Endothelial cell of umbilical vein (primary cell): ENCODE measurements around the gene MYO5B. TPM values are rescaled to one million over a fixed set of nuclear protein-coding genes. Genes with fewer than 3 reads are reported as not detected.

ENCODE experiments used
- BruUV-seq: library from RNA; stranded (reverse); fragments of 400-500 nt; replicated peaks from 2 replicates; lab custom pipeline; 2021; lab: Mats Ljungman, UMichigan
- CTCF ChIA-PET: fragments of 300-600, 350-600 bp; sonication (Branson Sonifier 250); formaldehyde crosslinking; loops from one replicate; lab custom pipeline; 2021; ENCODE audit warnings: antibody characterized with exemption, inconsistent platforms; lab: Charles Lee
- POLR2A ChIA-PET: fragments of 300-600, 350-600 bp; sonication (Branson Sonifier 250); formaldehyde crosslinking; loops from one replicate; lab custom pipeline; 2021; ENCODE audit warnings: antibody characterized with exemption, inconsistent platforms; lab: Charles Lee
- DNase-seq: peaks from one replicate; pipeline ENCODE4 v3.0.0-alpha.2; 2011; ENCODE audit warnings: low read depth, low spot score
- FAIRE-seq: peaks from 2 replicates; lab custom pipeline; 2011; peaks lifted over from hg19 to GRCh38; lab: Jason Lieb, UNC
- H2AFZ ChIP-seq: 2 replicates; pipeline ENCODE4 v1.6.0; 2012; ENCODE audit warnings: low read depth, low read length, control low read depth, inconsistent platforms
- H3K27ac ChIP-seq: 2 replicates; pipeline ENCODE4 v1.5.1; 2011; ENCODE audit warnings: low read depth, mild to moderate bottlenecking, control low read depth, low read length, moderate library complexity; ENCODE audit not compliant: insufficient read depth
- H3K27me3 ChIP-seq, 2 experiments: 2 replicates each; pipeline versions ENCODE4 v1.6.0 to v1.6.1; 2011; ENCODE audit warnings: low read length in 2 of 2, mixed read lengths in 1 of 2; ENCODE audit not compliant: control insufficient read depth in 2 of 2, insufficient read depth in 2 of 2
- H3K36me3 ChIP-seq, 2 experiments: 2 replicates in 1 of 2; 3 replicates in 1 of 2; pipeline ENCODE4 v1.5.1; 2011; ENCODE audit warnings: low read length in 2 of 2, mild to moderate bottlenecking in 1 of 2, moderate library complexity in 1 of 2; ENCODE audit not compliant: control insufficient read depth in 2 of 2, insufficient read depth in 2 of 2; ENCODE audit errors: extremely low read depth in 1 of 2
- H3K4me1 ChIP-seq: 3 replicates; pipeline ENCODE4 v1.5.1; 2011; ENCODE audit warnings: mild to moderate bottlenecking, low read length; ENCODE audit not compliant: control insufficient read depth, insufficient read depth; ENCODE audit errors: extremely low read depth
- H3K4me2 ChIP-seq: 2 replicates; pipeline ENCODE4 v1.6.1; 2011; ENCODE audit warnings: low read length, control low read depth, mixed read lengths; ENCODE audit not compliant: insufficient read depth
- H3K4me3 ChIP-seq, 3 experiments: fragments of 200-600 bp in 1 of 3; sonication (generic), shearing (Covaris generic) in 1 of 3; replicated peaks in 1 of 3; 2 replicates each; pipeline ENCODE4 v1.5.1; 2011 to 2016; ENCODE audit warnings: control low read depth in 3 of 3, low read length in 3 of 3, mild to moderate bottlenecking in 2 of 3, inconsistent platforms in 1 of 3, low read depth in 1 of 3, moderate library complexity in 1 of 3; ENCODE audit not compliant: insufficient read depth in 1 of 3
- H3K79me2 ChIP-seq: 2 replicates; pipeline ENCODE4 v1.6.0; 2012; ENCODE audit warnings: low read length, inconsistent platforms; ENCODE audit not compliant: control insufficient read depth, insufficient read depth
- H3K9ac ChIP-seq: replicated peaks from 2 replicates; pipeline ENCODE3; 2011; ENCODE audit warnings: low read length, control low read depth; ENCODE audit not compliant: insufficient read depth; ENCODE audit errors: extremely low read depth
- H3K9me1 ChIP-seq: replicated peaks from 3 replicates; pipeline ENCODE4 v1.6.0; 2011; ENCODE audit warnings: mild to moderate bottlenecking, low read length; ENCODE audit not compliant: control insufficient read depth, insufficient read depth; ENCODE audit errors: extremely low read depth
- H3K9me3 ChIP-seq: replicated peaks from 2 replicates; pipeline ENCODE4 v1.5.1; 2012; ENCODE audit warnings: low read length, inconsistent platforms; ENCODE audit not compliant: control insufficient read depth, insufficient read depth
- H4K20me1 ChIP-seq: replicated peaks from 2 replicates; pipeline ENCODE3; 2011; ENCODE audit warnings: mild to moderate bottlenecking, low read length; ENCODE audit not compliant: control insufficient read depth, insufficient read depth; ENCODE audit errors: extremely low read depth
- CTCF ChIP-seq, 2 donors: IDR thresholded peaks; 1 replicate in 1 of 2; 2 replicates in 1 of 2; pipeline ENCODE4 v1.5.1; 2011; ENCODE audit warnings: low read length in 2 of 2, mild to moderate bottlenecking in 2 of 2, moderate library complexity in 2 of 2, control low read depth in 1 of 2, inconsistent platforms in 1 of 2, low read depth in 1 of 2; ENCODE audit not compliant: insufficient read depth in 1 of 2; ENCODE audit errors: extremely low read depth in 1 of 2
- EZH2 ChIP-seq: IDR thresholded peaks from 2 replicates; pipeline ENCODE4 v1.6.1; 2012; ENCODE audit warnings: borderline replicate concordance, low read depth, mild to moderate bottlenecking, moderate library complexity, low read length, inconsistent platforms; ENCODE audit not compliant: severe bottlenecking
- FOS ChIP-seq: IDR thresholded peaks from 2 replicates; pipeline ENCODE4 v1.6.1; 2011; ENCODE audit warnings: mild to moderate bottlenecking, low read length, moderate library complexity, borderline replicate concordance; ENCODE audit not compliant: insufficient read depth
- GATA2 ChIP-seq: IDR thresholded peaks from 2 replicates; pipeline ENCODE4 v1.7.0; 2011; ENCODE audit warnings: low read depth, mild to moderate bottlenecking, moderate library complexity, mixed read lengths, low read length; ENCODE audit not compliant: insufficient read length, insufficient read depth
- JUN ChIP-seq: IDR thresholded peaks from 2 replicates; pipeline ENCODE4 v1.6.1; 2011; ENCODE audit warnings: borderline replicate concordance, low read depth; ENCODE audit not compliant: insufficient read length, insufficient read depth
- MYC ChIP-seq: IDR thresholded peaks from one replicate; pipeline ENCODE4 v1.6.1; 2011; ENCODE audit warnings: mild to moderate bottlenecking, low read depth, low read length
- POLR2A ChIP-seq: IDR thresholded peaks from 2 replicates; pipeline ENCODE4 v1.6.1; 2012; ENCODE audit warnings: low read depth, mild to moderate bottlenecking, control low read depth, low read length
- POLR2AphosphoS5 ChIP-seq: IDR thresholded peaks from 2 replicates; pipeline ENCODE4 v1.6.1; 2012; ENCODE audit warnings: low read depth, mild to moderate bottlenecking, control low read depth, low read length, moderate library complexity; ENCODE audit not compliant: insufficient read depth
- dilution Hi-C: fragments of 300-500 bp; cut with MboI; formaldehyde crosslinking; loops from one replicate; pipeline ENCODE4 v1.15.0; 2019; ENCODE audit warnings: low sequenced_read_pairs; ENCODE audit not compliant: extremely low pct_ligation_motif_present
- intact Hi-C: fragments of 100-400 bp; cut with micrococcal nuclease; formaldehyde crosslinking; loops from one replicate; pipeline ENCODE4 v1.10.0; 2022
- polyA plus RNA-seq, 4 experiments: library from polyadenylated mRNA; depleted of rRNA in 3 of 4; stranded (reverse) in 3 of 4; unstranded in 1 of 4; fragments of >200 nt; gene quantifications; 2 replicates each; pipeline versions ENCODE4 v1.2.1 to v1.2.3, GENCODE V29; 2011 to 2012; ENCODE audit warnings: missing spikeins in 1 of 4
- total RNA-seq: library from RNA; stranded (reverse); gene quantifications from 2 replicates; pipeline ENCODE4 v1.2.3, GENCODE V29; 2021
- TF ChIP-seq, protein P1 (sequence below): IDR thresholded peaks from 2 replicates; pipeline ENCODE4 v1.6.1; 2011; ENCODE audit not compliant: insufficient read depth, insufficient read length

MYO5B gene
- total and polyA plus RNA-seq, 2 donors (not counting 3 experiments of a cell fraction or from before 2014, with no cell fraction given), result 0.54 to 1.1 TPM

DNA sequence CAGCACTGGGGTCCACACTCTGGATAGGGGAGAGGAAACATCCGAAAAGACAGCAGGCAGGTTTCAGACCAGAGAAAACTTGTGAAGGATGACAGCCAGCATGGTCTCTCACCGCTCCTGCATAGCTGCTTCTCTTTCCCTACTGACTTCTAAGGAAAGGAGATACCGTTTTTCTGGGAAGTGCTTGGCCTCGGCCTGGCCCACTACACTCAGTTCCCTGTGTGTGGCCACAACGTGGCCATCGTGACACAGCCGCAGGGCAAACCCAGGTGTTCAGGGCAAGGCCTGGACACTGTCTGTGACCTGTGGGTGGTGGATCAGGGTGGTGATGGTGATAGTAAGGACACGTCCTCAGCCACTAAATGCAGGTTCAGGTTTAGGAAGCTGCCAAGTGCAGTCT, 347.4 kb downstream of the MYO5B start:
- TF ChIP-seq POLR2A, result no peak
- TF ChIP-seq EZH2, result no peak
- no peak for TF ChIP-seq POLR2AphosphoS5
- TF ChIP-seq, protein P1, sequence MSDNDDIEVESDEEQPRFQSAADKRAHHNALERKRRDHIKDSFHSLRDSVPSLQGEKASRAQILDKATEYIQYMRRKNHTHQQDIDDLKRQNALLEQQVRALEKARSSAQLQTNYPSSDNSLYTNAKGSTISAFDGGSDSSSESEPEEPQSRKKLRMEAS, result no peak
- no peak for TF ChIP-seq JUN
- TF ChIP-seq MYC, result no peak
- no peak for TF ChIP-seq CTCF (IDR thresholded peaks at IDR 0.05; ENCODE audit: extremely low read depth in 1 of 2, insufficient read depth in 1 of 2, low read depth in 1 of 2, low read length in 2 of 2)
- no peak for TF ChIP-seq FOS
- TF ChIP-seq GATA2, result no peak
- POLR2A ChIA-PET, result interaction anchor here (1.2 kb wide), 1 partner anchor 11 kb away, joined by 3 read pairs; no protein-coding TSS in a partner anchor
- no peak overlapping the region for H3K4me2 ChIP-seq

More for the DNA sequence above, 347.4 kb downstream of the MYO5B start:
- H4K20me1 ChIP-seq, result no peaks in the 10 kb centered on the region
- dilution Hi-C loops (no loop called here), intact Hi-C loops (no loop called here)
- H3K36me3 ChIP-seq, result no peaks in the 10 kb centered on the region
- H3K9me1 ChIP-seq, result no peaks in the 10 kb centered on the region
- CTCF ChIA-PET, result interaction anchor here (0.9 to 5.6 kb wide), 4 partner anchors 12 to 338 kb away, joined by 3 to 38 read pairs (median 3); no protein-coding TSS in a partner anchor
- DNase-seq (no peak), FAIRE-seq (no peak)
- H3K79me2 ChIP-seq, result no peaks in the 10 kb centered on the region
- H3K9ac ChIP-seq, result no peak overlapping the region
- no TSS peak for BruUV-seq
- H3K4me1 ChIP-seq, result peaks cover 13% of the 10 kb centered on the region
- no peak overlapping the region for H3K27ac ChIP-seq
- no peaks in the 10 kb centered on the region for H3K27me3 ChIP-seq
- no peaks in the 10 kb centered on the region for H3K9me3 ChIP-seq
- no peak overlapping the region for H3K4me3 ChIP-seq
- H2AFZ ChIP-seq, result no peak overlapping the region
